GM23338 (cell line): ENCODE results near the gene POLE4.

ENCODE experiments used
- EZH2 ChIP-seq: fragments of 200-600 bp; sonication (generic); IDR thresholded peaks from one replicate; pipeline ENCODE4 v1.8.0; 2017; ENCODE audit warnings: antibody characterized with exemption, mild to moderate bottlenecking, low read depth; ENCODE audit not compliant: unreplicated experiment
- POLR2AphosphoS5 ChIP-seq: IDR thresholded peaks from 2 replicates; pipeline ENCODE4 v1.6.1; 2016; ENCODE audit warnings: antibody characterized with exemption, low read depth
- ZNF331 ChIP-seq: fragments of 250-450 bp; sonication (Bioruptor Pico); IDR thresholded peaks from 2 replicates; pipeline ENCODE4 v1.5.0; 2020; ENCODE audit warnings: low read depth, mild to moderate bottlenecking, moderate library complexity
- TF ChIP-seq, protein P1 (sequence below), 2 experiments: fragments of 200-600 bp in 1 of 2; sonication (generic) in 1 of 2; conservative IDR thresholded peaks; 2 replicates each; pipeline versions ENCODE4 v1.5.1 to v1.6.1; 2016 to 2017; ENCODE audit warnings: antibody characterized with exemption in 2 of 2, low read depth in 2 of 2, mild to moderate bottlenecking in 2 of 2, moderate library complexity in 1 of 2
- TF ChIP-seq, protein P2 (sequence below): IDR thresholded peaks from one replicate; pipeline ENCODE4 v1.6.1; 2018; ENCODE audit warnings: antibody characterized with exemption; ENCODE audit not compliant: unreplicated experiment

DNA sequence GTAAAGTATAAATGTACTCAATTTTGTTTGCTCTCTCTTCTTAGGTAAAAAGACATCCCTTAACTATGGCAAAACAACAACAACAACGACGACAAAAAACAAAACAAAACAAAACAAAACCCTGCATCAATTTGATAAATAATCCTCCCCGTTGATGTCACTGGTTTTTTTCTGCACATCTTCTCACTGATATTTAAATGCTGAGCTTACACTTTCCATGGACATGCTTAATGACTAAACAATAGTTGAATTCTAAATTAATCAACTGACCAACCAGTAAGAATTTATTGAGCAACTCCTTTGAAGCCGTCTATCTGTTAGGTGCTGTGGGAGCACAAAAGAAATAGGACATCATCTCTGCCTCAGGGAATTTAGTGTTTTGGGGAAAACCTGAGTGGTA, 20.2 kb upstream of the POLE4 start:
- TF ChIP-seq EZH2 = no peak
- TF ChIP-seq, protein P1, sequence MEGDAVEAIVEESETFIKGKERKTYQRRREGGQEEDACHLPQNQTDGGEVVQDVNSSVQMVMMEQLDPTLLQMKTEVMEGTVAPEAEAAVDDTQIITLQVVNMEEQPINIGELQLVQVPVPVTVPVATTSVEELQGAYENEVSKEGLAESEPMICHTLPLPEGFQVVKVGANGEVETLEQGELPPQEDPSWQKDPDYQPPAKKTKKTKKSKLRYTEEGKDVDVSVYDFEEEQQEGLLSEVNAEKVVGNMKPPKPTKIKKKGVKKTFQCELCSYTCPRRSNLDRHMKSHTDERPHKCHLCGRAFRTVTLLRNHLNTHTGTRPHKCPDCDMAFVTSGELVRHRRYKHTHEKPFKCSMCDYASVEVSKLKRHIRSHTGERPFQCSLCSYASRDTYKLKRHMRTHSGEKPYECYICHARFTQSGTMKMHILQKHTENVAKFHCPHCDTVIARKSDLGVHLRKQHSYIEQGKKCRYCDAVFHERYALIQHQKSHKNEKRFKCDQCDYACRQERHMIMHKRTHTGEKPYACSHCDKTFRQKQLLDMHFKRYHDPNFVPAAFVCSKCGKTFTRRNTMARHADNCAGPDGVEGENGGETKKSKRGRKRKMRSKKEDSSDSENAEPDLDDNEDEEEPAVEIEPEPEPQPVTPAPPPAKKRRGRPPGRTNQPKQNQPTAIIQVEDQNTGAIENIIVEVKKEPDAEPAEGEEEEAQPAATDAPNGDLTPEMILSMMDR (conservative IDR thresholded peaks at IDR 0.05; ENCODE audit: low read depth in 2 of 2) = no peak
- no peak for TF ChIP-seq POLR2AphosphoS5
- TF ChIP-seq, protein P2, sequence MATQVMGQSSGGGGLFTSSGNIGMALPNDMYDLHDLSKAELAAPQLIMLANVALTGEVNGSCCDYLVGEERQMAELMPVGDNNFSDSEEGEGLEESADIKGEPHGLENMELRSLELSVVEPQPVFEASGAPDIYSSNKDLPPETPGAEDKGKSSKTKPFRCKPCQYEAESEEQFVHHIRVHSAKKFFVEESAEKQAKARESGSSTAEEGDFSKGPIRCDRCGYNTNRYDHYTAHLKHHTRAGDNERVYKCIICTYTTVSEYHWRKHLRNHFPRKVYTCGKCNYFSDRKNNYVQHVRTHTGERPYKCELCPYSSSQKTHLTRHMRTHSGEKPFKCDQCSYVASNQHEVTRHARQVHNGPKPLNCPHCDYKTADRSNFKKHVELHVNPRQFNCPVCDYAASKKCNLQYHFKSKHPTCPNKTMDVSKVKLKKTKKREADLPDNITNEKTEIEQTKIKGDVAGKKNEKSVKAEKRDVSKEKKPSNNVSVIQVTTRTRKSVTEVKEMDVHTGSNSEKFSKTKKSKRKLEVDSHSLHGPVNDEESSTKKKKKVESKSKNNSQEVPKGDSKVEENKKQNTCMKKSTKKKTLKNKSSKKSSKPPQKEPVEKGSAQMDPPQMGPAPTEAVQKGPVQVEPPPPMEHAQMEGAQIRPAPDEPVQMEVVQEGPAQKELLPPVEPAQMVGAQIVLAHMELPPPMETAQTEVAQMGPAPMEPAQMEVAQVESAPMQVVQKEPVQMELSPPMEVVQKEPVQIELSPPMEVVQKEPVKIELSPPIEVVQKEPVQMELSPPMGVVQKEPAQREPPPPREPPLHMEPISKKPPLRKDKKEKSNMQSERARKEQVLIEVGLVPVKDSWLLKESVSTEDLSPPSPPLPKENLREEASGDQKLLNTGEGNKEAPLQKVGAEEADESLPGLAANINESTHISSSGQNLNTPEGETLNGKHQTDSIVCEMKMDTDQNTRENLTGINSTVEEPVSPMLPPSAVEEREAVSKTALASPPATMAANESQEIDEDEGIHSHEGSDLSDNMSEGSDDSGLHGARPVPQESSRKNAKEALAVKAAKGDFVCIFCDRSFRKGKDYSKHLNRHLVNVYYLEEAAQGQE = no peak
- no peak for TF ChIP-seq ZNF331 (CRISPR knock-in tag)
